ENCODE measurements around the gene GNG8.

GNG8 gene

GRCh38 chr19:46586294-46586693, 49.7 kb downstream of the GNG8 start:
- H3K27ac ChIP-seq (ENCODE audit: insufficient read depth, low read depth, low read length, poor library complexity, severe bottlenecking): no peak overlapping the region
- H3K4me1 ChIP-seq (ENCODE audit: control insufficient read depth, insufficient read depth, low read length): no peaks in the 10 kb centered on the region
- H3K9me3 ChIP-seq (ENCODE audit: control insufficient read depth, low read length): no peaks in the 10 kb centered on the region
- WGBS, 2 experiments: 92 to 94% methylated on average over 4 of the region's 4 CpGs
- H3K27me3 ChIP-seq (ENCODE audit: control insufficient read depth, insufficient read depth, low read length, poor library complexity, severe bottlenecking): no peaks in the 10 kb centered on the region
- no peaks in the 10 kb centered on the region for H3K36me3 ChIP-seq (ENCODE audit: control insufficient read depth, insufficient read depth, low read length)
- no peak overlapping the region for H3K4me3 ChIP-seq (ENCODE audit: insufficient read depth, low read depth, low read length)

DNA sequence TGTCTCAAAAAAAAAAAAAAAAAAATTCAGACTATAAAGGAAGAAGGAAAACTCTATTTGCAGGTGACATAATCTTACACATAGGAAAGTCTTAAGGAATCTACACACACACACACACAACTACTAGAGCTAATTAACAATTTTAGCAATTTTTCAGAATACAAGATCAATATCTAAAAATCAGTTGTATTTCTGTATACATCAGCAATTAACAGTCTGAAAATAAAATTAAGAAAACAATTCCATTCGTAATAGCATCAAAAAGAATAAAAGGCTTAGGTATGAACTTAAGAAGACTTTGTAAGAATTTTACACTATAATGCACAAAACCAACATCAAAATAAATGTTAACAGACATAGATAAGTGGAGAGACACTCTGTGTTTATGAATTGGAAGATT, 50.5 kb downstream of the GNG8 start:
- H3K27me3 ChIP-seq (ENCODE audit: control insufficient read depth, insufficient read depth, low read length, poor library complexity, severe bottlenecking): no peaks in the 10 kb centered on the region
- no CpG with 5 or more reads among the region's 1 CpG for WGBS, 2 experiments
- H3K36me3 ChIP-seq (ENCODE audit: control insufficient read depth, insufficient read depth, low read length): no peaks in the 10 kb centered on the region
- H3K27ac ChIP-seq (ENCODE audit: insufficient read depth, low read depth, low read length, poor library complexity, severe bottlenecking): no peak overlapping the region
- H3K4me1 ChIP-seq (ENCODE audit: control insufficient read depth, insufficient read depth, low read length): no peaks in the 10 kb centered on the region
- no peaks in the 10 kb centered on the region for H3K9me3 ChIP-seq (ENCODE audit: control insufficient read depth, low read length)
- H3K4me3 ChIP-seq (ENCODE audit: insufficient read depth, low read depth, low read length): no peak overlapping the region

All from ectodermal cell (in vitro differentiated cells).